Measurements from ENCODE around the gene ANKLE1.

DNA sequence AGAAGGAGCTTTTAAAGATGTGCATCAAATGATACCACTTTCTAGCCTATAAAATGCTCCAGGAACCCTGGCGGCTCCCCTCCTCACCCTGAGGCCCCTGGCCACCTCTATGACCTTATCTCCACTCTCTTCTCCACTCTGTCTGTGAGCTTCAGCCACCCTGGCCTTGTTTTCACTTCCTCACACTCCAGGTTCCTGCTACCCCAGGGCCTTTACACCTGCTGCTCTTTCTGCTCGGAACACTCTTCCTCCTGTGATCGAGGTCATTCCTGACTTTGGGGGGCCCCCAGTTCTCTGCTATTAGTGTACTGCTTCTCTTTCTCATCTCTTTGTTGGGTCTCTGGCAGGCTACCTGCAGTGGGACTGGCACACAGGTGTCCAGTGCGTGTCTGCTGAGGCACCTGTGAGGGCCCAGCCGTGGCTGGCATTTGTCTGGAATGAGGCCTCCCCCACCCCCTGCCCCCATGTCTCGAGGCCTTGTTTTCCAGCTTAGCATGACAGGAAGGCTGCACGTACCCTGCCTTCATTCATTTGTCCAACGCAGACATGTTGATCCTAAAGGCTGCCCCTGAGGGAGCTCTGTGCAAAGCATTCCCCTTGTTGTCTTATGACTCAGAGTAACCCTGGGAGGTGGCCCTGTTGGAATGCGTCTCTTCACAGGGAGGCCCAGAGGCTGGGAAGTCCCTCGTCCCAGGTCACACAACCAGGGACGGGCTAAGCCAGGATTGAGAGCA is 29.9 kb downstream of the ANKLE1 start:
- TF ChIP-seq, protein P1, sequence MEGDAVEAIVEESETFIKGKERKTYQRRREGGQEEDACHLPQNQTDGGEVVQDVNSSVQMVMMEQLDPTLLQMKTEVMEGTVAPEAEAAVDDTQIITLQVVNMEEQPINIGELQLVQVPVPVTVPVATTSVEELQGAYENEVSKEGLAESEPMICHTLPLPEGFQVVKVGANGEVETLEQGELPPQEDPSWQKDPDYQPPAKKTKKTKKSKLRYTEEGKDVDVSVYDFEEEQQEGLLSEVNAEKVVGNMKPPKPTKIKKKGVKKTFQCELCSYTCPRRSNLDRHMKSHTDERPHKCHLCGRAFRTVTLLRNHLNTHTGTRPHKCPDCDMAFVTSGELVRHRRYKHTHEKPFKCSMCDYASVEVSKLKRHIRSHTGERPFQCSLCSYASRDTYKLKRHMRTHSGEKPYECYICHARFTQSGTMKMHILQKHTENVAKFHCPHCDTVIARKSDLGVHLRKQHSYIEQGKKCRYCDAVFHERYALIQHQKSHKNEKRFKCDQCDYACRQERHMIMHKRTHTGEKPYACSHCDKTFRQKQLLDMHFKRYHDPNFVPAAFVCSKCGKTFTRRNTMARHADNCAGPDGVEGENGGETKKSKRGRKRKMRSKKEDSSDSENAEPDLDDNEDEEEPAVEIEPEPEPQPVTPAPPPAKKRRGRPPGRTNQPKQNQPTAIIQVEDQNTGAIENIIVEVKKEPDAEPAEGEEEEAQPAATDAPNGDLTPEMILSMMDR (conservative IDR thresholded peaks at IDR 0.05 in 1 of 2, IDR thresholded peaks at IDR 0.05 in 1 of 2; ENCODE audit: extremely low read depth in 1 of 2, insufficient read depth in 1 of 2, low read depth in 1 of 2, low read length in 2 of 2): no peak
- no peak for TF ChIP-seq EZH2 (IDR thresholded peaks at IDR 0.05; ENCODE audit: borderline replicate concordance, low read length)

Data from mammary epithelial cell (primary cell).